ENCODE data around the gene WDR93. TPM values are rescaled to one million over a fixed set of nuclear protein-coding genes. Genes with fewer than 3 reads are reported as not detected.

Gene WDR93
- total RNA-seq, 4 donors from 2014 or later = not detected

DNA sequence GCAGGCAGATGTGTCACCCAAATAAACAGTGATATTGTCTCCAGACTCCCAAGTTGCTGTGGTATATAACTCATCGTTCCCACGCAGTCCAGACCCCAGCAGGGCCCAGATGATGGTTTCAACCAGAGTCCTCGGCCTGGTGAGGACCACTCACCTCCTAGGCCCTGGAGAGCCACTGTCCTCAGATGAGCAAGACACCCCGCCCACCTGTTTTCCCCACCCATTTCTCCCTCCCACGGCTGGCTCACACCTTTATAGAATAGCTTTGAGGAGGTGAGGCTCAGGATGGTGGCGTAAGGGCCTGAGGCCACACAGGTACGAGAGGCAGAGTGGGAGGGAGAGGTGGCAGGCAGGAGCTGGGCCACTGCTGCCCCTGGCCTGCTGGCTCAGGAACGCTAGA lies 53.0 kb downstream of the WDR93 start:
- Histone ChIP-seq H3K4me3 (no peak overlapping the region), H3K27me3 (peaks cover 0 to 2% (median 0%) of the 10 kb centered on the region in 3 donors), H3K4me1 (no peaks in the 10 kb centered on the region), H3K27ac (no peak overlapping the region), H3K9me3 (no peaks in the 10 kb centered on the region), H3K36me3 (no peaks in the 10 kb centered on the region)
- DNase-seq (no peak), ATAC-seq (no peak)
- TF ChIP-seq POLR2A (IDR thresholded peaks at IDR 0.05) = no peak
- TF ChIP-seq, protein P1, sequence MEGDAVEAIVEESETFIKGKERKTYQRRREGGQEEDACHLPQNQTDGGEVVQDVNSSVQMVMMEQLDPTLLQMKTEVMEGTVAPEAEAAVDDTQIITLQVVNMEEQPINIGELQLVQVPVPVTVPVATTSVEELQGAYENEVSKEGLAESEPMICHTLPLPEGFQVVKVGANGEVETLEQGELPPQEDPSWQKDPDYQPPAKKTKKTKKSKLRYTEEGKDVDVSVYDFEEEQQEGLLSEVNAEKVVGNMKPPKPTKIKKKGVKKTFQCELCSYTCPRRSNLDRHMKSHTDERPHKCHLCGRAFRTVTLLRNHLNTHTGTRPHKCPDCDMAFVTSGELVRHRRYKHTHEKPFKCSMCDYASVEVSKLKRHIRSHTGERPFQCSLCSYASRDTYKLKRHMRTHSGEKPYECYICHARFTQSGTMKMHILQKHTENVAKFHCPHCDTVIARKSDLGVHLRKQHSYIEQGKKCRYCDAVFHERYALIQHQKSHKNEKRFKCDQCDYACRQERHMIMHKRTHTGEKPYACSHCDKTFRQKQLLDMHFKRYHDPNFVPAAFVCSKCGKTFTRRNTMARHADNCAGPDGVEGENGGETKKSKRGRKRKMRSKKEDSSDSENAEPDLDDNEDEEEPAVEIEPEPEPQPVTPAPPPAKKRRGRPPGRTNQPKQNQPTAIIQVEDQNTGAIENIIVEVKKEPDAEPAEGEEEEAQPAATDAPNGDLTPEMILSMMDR (IDR thresholded peaks at IDR 0.05 in 4 of 5, conservative IDR thresholded peaks at IDR 0.05 in 1 of 5) = no peak
- intact Hi-C loops (cut with DNase I; ENCODE audit: low total_unique reads) = no loop called here
- in situ Hi-C loops (cut with MboI; ENCODE audit: low sequenced_read_pairs in 4 of 4) = no loop called here

DNA sequence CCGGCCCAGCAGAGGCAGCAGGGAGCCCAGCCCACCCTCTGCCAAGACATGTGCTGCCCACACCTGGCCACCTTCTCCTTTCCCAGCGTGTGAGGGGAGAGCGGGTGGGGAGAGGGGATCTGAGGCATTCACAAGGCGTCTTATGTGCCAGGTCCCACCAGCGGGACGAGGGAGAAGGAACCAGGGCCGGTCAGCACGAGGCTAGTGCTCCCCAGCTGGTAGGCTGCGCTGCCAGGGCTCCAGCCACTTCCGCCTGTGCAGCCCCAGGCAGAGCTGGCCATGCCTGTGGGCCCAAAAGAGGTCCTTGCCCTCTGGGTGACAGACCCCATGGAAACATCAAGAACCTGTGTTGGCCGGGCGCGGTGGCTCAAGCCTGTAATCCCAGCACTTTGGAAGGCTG lies 54.5 kb downstream of the WDR93 start:
- in situ Hi-C loops (cut with MboI; ENCODE audit: low sequenced_read_pairs in 4 of 4) = no loop called here

DNA sequence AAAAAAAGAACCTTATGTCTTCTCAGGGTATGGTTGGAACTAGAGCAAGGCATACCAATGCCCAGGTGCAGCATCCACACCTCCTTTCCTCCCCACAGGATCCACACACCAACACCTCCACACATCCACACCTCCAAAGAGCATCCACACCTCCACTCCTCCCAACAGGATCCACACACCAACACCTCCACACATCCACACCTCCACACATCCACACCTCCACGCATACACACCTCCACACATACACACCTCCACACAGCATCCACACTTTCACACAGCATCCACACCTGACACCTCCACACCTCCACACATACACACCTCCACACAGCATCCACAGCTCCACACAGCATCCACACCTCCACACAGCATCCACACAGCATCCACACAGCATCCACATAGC lies 55.2 kb downstream of the WDR93 start:
- ATAC-seq = no peak
- no peak overlapping the region for H3K4me3 ChIP-seq
- intact Hi-C loops (cut with DNase I; ENCODE audit: low total_unique reads) = no loop called here
- in situ Hi-C loops (cut with MboI; ENCODE audit: low sequenced_read_pairs in 4 of 4) = no loop called here
- peaks cover 8 to 9% of the 10 kb centered on the region in 2 donors for H3K4me1 ChIP-seq
- no peak overlapping the region for H3K27ac ChIP-seq
- no peaks in the 10 kb centered on the region for H3K9me3 ChIP-seq
- no peaks in the 10 kb centered on the region for H3K36me3 ChIP-seq
- no peak for DNase-seq
- TF ChIP-seq, protein P1 (IDR thresholded peaks at IDR 0.05 in 4 of 5, conservative IDR thresholded peaks at IDR 0.05 in 1 of 5) = no peak
- no peak for TF ChIP-seq POLR2A (IDR thresholded peaks at IDR 0.05)
- H3K27me3 ChIP-seq = peaks cover 0 to 2% (median 0%) of the 10 kb centered on the region in 3 donors

More for the DNA sequence above, 54.5 kb downstream of the WDR93 start:
- no peak for ATAC-seq
- Histone ChIP-seq H3K27ac (no peak overlapping the region), H3K36me3 (no peaks in the 10 kb centered on the region), H3K4me3 (no peak overlapping the region), H3K27me3 (peaks cover 0 to 2% (median 0%) of the 10 kb centered on the region in 3 donors), H3K9me3 (no peaks in the 10 kb centered on the region), H3K4me1 (peaks cover 6 to 7% of the 10 kb centered on the region in 2 donors)
- intact Hi-C loops (cut with DNase I; ENCODE audit: low total_unique reads) = no loop called here
- no peak for DNase-seq
- TF ChIP-seq, protein P1 (IDR thresholded peaks at IDR 0.05 in 4 of 5, conservative IDR thresholded peaks at IDR 0.05 in 1 of 5) = no peak
- no peak for TF ChIP-seq POLR2A (IDR thresholded peaks at IDR 0.05)

DNA sequence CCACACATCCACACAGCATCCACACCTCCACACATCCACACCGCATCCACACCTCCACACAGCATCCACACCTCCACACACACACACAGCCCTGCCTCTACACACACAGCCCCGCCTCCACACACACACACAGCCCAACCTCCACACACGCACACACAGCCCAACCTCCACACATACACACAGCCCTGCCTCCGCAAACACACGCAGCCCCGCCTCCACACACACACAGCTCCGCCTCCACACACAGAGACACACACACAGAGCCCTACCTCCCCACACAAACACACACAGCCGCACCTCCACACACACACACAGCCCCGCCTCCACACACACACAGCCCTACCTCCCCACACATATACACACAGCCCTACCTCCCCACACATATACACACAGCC lies 55.8 kb downstream of the WDR93 start:
- H3K36me3 ChIP-seq = no peaks in the 10 kb centered on the region
- TF ChIP-seq POLR2A (IDR thresholded peaks at IDR 0.05) = no peak
- TF ChIP-seq, protein P1 (IDR thresholded peaks at IDR 0.05 in 4 of 5, conservative IDR thresholded peaks at IDR 0.05 in 1 of 5) = no peak
- H3K9me3 ChIP-seq = no peaks in the 10 kb centered on the region
- no peak overlapping the region for H3K4me3 ChIP-seq
- in situ Hi-C loops (cut with MboI; ENCODE audit: low sequenced_read_pairs in 4 of 4) (no loop called here), intact Hi-C loops (cut with DNase I; ENCODE audit: low total_unique reads) (no loop called here)
- DNase-seq (no peak), ATAC-seq (no peak)
- H3K27me3 ChIP-seq = peaks cover 0 to 2% (median 0%) of the 10 kb centered on the region in 3 donors
- H3K4me1 ChIP-seq = peaks cover 9 to 10% of the 10 kb centered on the region in 2 donors
- no peak overlapping the region for H3K27ac ChIP-seq
